WERI-Rb-1 (cell line): ENCODE data around the gene PHOSPHO2.

ENCODE experiments used
- DNase-seq: peaks from one replicate; pipeline ENCODE4 v3.0.0-alpha.2; 2020
- H3K27ac ChIP-seq: fragments of 250-450 bp; sonication (Bioruptor Pico); 2 replicates; pipeline ENCODE4 v1.5.1; 2020; ENCODE audit warnings: mild to moderate bottlenecking, moderate library complexity
- H3K27me3 ChIP-seq: fragments of 250-450 bp; sonication (Bioruptor Pico); 2 replicates; pipeline ENCODE4 v1.5.1; 2021; ENCODE audit warnings: mild to moderate bottlenecking, low read depth, moderate library complexity; ENCODE audit not compliant: insufficient read depth, severe bottlenecking
- H3K36me3 ChIP-seq: fragments of 250-450 bp; sonication (Bioruptor Pico); 2 replicates; pipeline ENCODE4 v1.5.1; 2020; ENCODE audit warnings: mild to moderate bottlenecking, moderate library complexity
- H3K4me3 ChIP-seq: 2 replicates; pipeline ENCODE4 v1.5.1; 2011; ENCODE audit warnings: low read depth, mild to moderate bottlenecking, control low read depth, low read length
- H3K9me3 ChIP-seq: fragments of 250-450 bp; sonication (Bioruptor Pico); 2 replicates; pipeline ENCODE4 v1.5.1; 2021; ENCODE audit warnings: mild to moderate bottlenecking, moderate library complexity; ENCODE audit not compliant: severe bottlenecking
- TF ChIP-seq, protein P1 (sequence below): IDR thresholded peaks from 2 replicates; pipeline ENCODE4 v1.5.1; 2011; ENCODE audit warnings: low read depth, mild to moderate bottlenecking, control low read depth, inconsistent platforms, low read length

Gene PHOSPHO2

DNA sequence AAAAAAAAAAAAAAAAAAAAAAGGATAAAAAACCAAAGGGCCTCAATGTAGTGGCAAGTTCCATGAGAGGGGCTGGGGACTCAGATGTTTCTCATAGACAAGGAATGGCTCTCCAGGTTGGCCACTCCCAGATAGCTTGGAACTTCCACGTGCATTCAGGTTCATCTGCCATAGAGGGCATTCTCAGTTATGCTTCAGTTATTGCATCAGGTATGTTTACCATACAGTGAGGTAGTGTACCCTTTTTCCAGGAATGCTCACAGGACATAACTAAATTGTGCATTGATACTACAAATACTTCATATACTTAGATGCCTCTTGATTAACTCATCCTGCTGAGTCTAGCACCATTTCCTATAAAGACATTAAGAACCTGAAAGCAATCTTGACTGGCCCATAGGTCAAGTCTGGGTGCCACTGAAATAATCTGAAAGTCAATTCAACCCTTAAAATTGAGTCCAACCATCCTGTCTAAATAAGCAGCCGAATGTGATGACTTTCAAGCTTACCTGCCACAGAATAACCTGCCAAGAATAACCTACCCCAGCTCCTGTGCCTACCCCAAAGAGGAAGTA, 24.7 kb downstream of the PHOSPHO2 start:
- DNase-seq = no peak

DNA sequence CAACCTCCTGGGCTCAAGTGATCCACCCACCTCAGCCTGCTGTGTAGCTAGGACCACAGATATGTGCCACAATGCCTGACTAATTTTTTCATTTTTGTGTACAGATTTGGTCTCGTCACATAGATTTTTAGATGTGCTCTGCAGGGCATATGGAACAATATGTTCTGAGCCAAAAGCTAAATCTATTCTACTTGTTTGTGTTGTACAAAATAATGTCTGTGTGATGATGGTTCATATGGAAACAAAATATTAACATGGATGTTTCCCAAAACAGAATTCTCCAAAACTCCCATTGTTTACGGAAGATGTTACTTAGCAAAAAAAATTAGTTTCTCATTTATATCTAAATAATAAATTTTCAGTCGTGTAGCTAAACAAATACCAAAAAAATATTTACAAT, 26.7 kb downstream of the PHOSPHO2 start:
- TF ChIP-seq, protein P1, sequence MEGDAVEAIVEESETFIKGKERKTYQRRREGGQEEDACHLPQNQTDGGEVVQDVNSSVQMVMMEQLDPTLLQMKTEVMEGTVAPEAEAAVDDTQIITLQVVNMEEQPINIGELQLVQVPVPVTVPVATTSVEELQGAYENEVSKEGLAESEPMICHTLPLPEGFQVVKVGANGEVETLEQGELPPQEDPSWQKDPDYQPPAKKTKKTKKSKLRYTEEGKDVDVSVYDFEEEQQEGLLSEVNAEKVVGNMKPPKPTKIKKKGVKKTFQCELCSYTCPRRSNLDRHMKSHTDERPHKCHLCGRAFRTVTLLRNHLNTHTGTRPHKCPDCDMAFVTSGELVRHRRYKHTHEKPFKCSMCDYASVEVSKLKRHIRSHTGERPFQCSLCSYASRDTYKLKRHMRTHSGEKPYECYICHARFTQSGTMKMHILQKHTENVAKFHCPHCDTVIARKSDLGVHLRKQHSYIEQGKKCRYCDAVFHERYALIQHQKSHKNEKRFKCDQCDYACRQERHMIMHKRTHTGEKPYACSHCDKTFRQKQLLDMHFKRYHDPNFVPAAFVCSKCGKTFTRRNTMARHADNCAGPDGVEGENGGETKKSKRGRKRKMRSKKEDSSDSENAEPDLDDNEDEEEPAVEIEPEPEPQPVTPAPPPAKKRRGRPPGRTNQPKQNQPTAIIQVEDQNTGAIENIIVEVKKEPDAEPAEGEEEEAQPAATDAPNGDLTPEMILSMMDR = no peak
- H3K4me3 ChIP-seq = no peak overlapping the region
- H3K36me3 ChIP-seq = no peaks in the 10 kb centered on the region
- DNase-seq = no peak
- H3K27ac ChIP-seq = no peak overlapping the region
- no peaks in the 10 kb centered on the region for H3K27me3 ChIP-seq
- no peaks in the 10 kb centered on the region for H3K9me3 ChIP-seq

More for the DNA sequence above, 24.7 kb downstream of the PHOSPHO2 start:
- TF ChIP-seq, protein P1 = no peak
- H3K9me3 ChIP-seq = no peaks in the 10 kb centered on the region
- H3K4me3 ChIP-seq = no peak overlapping the region
- no peaks in the 10 kb centered on the region for H3K36me3 ChIP-seq
- H3K27ac ChIP-seq = no peak overlapping the region
- no peaks in the 10 kb centered on the region for H3K27me3 ChIP-seq

DNA sequence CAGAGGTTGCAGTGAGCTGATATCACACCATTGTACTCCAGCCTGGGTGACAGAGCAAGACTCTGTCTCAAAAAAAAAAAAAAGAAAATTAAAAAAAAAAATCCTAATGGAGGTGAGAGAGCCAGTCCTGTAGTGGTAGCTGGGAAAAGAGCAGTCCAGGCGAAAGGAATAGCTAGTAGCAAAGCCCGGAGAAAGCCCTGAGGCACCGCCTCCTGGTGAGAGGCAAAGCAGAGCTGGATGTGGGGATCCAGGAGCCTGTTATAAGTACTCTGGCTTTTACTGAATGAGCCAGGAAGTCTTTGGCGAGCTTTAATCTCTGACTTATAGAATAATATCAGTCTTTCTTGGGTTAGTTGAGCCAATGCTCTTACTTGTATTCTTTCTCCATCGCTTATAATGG, 32.8 kb downstream of the PHOSPHO2 start:
- no peak for DNase-seq
- Histone ChIP-seq H3K27ac (no peak overlapping the region), H3K9me3 (no peaks in the 10 kb centered on the region), H3K36me3 (no peaks in the 10 kb centered on the region), H3K4me3 (no peak overlapping the region), H3K27me3 (no peaks in the 10 kb centered on the region)
- TF ChIP-seq, protein P1 = no peak

DNA sequence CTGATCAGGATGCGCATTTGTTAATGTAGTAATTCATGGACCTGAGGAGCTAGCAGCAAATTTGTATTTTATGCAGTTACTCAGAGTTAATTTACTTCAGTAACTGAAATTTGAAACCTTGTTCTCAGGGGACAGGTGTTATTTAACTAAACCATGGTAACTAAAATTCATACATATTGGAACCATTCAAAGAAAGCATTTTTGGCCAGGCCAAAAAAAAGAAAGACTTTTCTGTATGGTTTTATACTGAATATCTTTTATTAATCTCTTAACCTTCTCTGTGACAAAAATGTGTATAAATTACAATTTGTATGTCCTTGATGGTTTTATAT, 35.0 kb downstream of the PHOSPHO2 start:
- TF ChIP-seq, protein P1 = no peak
- H3K9me3 ChIP-seq = no peaks in the 10 kb centered on the region
- no peaks in the 10 kb centered on the region for H3K36me3 ChIP-seq
- H3K27me3 ChIP-seq = no peaks in the 10 kb centered on the region
- H3K4me3 ChIP-seq = no peak overlapping the region
- no peak overlapping the region for H3K27ac ChIP-seq
- no peak for DNase-seq

DNA sequence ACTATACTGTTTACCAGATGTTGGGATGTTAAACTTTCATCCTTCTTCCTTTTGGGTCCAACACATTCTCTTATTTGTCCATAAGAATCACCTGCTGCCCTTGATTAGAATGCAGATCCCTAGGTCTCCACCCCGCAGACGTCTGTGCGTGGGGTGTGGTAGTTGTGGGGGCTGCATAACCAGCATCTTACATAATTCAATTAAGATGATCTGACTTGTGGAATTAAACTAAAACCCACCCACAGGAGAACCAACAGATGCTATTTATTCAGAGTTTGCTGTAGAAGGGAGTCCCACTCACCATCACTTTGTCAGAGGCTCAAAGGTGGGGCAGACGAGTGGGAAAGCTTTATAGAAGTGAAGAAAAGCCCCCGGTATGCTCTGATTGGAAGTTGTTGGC, 37.8 kb downstream of the PHOSPHO2 start:
- TF ChIP-seq, protein P1 = no peak

More for the DNA sequence above, 37.8 kb downstream of the PHOSPHO2 start:
- Histone ChIP-seq H3K27me3 (no peaks in the 10 kb centered on the region), H3K27ac (no peak overlapping the region), H3K36me3 (peaks cover 25% of the 10 kb centered on the region), H3K9me3 (no peaks in the 10 kb centered on the region), H3K4me3 (no peak overlapping the region)
- no peak for DNase-seq
